Uterus (tissue), 4 donors: ENCODE measurements around the gene INPP5A. TPM values are rescaled to one million over a fixed set of nuclear protein-coding genes. Genes with fewer than 3 reads are reported as not detected.

Experiments
- DNase-seq, 2 donors: peaks; one replicate each; pipeline ENCODE4 v3.0.0-alpha.2; 2019 to 2020
- H3K27ac ChIP-seq, 2 donors: fragments of 200-600 bp; sonication (generic); 1 replicate in 1 of 2; 2 replicates in 1 of 2; pipeline ENCODE4 v1.5.1; 2016 to 2018
- H3K27me3 ChIP-seq, 2 donors: fragments of 200-600 bp; sonication (generic); one replicate each; pipeline ENCODE4 v1.5.1; 2018 to 2019; ENCODE audit warnings: control low read depth in 1 of 2
- H3K36me3 ChIP-seq, 2 donors: fragments of 200-600 bp; sonication (generic); one replicate each; pipeline ENCODE4 v1.5.1; 2019; ENCODE audit warnings: control low read depth in 1 of 2
- H3K4me1 ChIP-seq, 2 donors: fragments of 200-600 bp; sonication (generic); one replicate each; pipeline ENCODE4 v1.5.1; 2018 to 2019; ENCODE audit warnings: control low read depth in 1 of 2
- H3K4me3 ChIP-seq, 2 donors: fragments of 200-600 bp; sonication (generic); 1 replicate in 1 of 2; 2 replicates in 1 of 2; pipeline ENCODE4 v1.5.1; 2018 to 2019; ENCODE audit warnings: mild to moderate bottlenecking in 1 of 2
- H3K9me3 ChIP-seq, 2 donors: fragments of 200-600 bp; sonication (generic); one replicate each; pipeline ENCODE4 v1.5.1; 2019; ENCODE audit warnings: control low read depth in 1 of 2
- CTCF ChIP-seq, 4 experiments: fragments of 200-600 bp in 2 of 4; fragments of 450-650 bp in 2 of 4; sonication (generic) in 2 of 4; IDR thresholded peaks; one replicate each; pipeline ENCODE4 v1.5.1; 2016 to 2019; ENCODE audit warnings: antibody characterized with exemption in 4 of 4, mild to moderate bottlenecking in 2 of 4, moderate library complexity in 1 of 4
- POLR2A ChIP-seq, 2 donors: fragments of 450-650 bp; IDR thresholded peaks; one replicate each; pipeline ENCODE4 v1.6.1; 2016; ENCODE audit warnings: antibody characterized with exemption in 2 of 2, mild to moderate bottlenecking in 1 of 2, moderate library complexity in 1 of 2
- intact Hi-C: fragments of 100-400 bp; cut with DNase I; formaldehyde crosslinking; loops from one replicate; pipeline ENCODE4 v1.15.1; 2023; ENCODE audit warnings: low total_unique reads
- total RNA-seq, 4 donors: library from RNA; depleted of rRNA in 3 of 4; stranded (reverse); fragments of >200 nt in 3 of 4; gene quantifications; one replicate each; pipeline versions ENCODE4 v1.1.0 to v1.2.4, GENCODE V29; 2014 to 2023
- donor health status: DM: yes; HTN: yes; CAD: no.

Gene INPP5A
- total RNA-seq, 4 donors from 2014 or later = 22.5 to 160 (median 93.2) TPM

GRCh38 chr10:132806110-132806509, 268.5 kb downstream of the INPP5A start:
- no peak for DNase-seq
- no peaks in the 10 kb centered on the region for H3K27me3 ChIP-seq

GRCh38 chr10:132806561-132807003, 269.0 kb downstream of the INPP5A start:
- H3K36me3 ChIP-seq = no peaks in the 10 kb centered on the region
- no peaks in the 10 kb centered on the region for H3K27me3 ChIP-seq
- no peak overlapping the region for H3K27ac ChIP-seq
- intact Hi-C loops = no loop called here
- no peak for TF ChIP-seq CTCF (IDR thresholded peaks at IDR 0.05)
- no peak for TF ChIP-seq POLR2A (IDR thresholded peaks at IDR 0.05)
- no peak overlapping the region for H3K4me3 ChIP-seq
- no peak for DNase-seq
- H3K4me1 ChIP-seq = no peaks in the 10 kb centered on the region
- H3K9me3 ChIP-seq = no peaks in the 10 kb centered on the region

More at GRCh38 chr10:132806110-132806509, 268.5 kb downstream of the INPP5A start:
- no peak overlapping the region for H3K4me3 ChIP-seq
- TF ChIP-seq POLR2A (IDR thresholded peaks at IDR 0.05) (no peak), CTCF (IDR thresholded peaks at IDR 0.05) (no peak)
- intact Hi-C loops = no loop called here
- no peaks in the 10 kb centered on the region for H3K9me3 ChIP-seq
- H3K27ac ChIP-seq = no peak overlapping the region
- no peaks in the 10 kb centered on the region for H3K36me3 ChIP-seq
- no peaks in the 10 kb centered on the region for H3K4me1 ChIP-seq

- intact Hi-C loops = no loop called here
- no peaks in the 10 kb centered on the region for H3K36me3 ChIP-seq
- H3K9me3 ChIP-seq = no peaks in the 10 kb centered on the region
- no peak for DNase-seq
- TF ChIP-seq CTCF (IDR thresholded peaks at IDR 0.05) (no peak), POLR2A (IDR thresholded peaks at IDR 0.05) (no peak)
- H3K4me3 ChIP-seq = no peak overlapping the region
- no peak overlapping the region for H3K27ac ChIP-seq
- no peaks in the 10 kb centered on the region for H3K4me1 ChIP-seq
- no peaks in the 10 kb centered on the region for H3K27me3 ChIP-seq
Measured at GRCh38 chr10:132807621-132808049, 270.0 kb downstream of the INPP5A start.

GRCh38 chr10:132808383-132809231, 271.0 kb downstream of the INPP5A start:
- no peak for DNase-seq
- intact Hi-C loops = no loop called here
- Histone ChIP-seq H3K36me3 (no peaks in the 10 kb centered on the region), H3K9me3 (no peaks in the 10 kb centered on the region), H3K4me1 (no peaks in the 10 kb centered on the region), H3K27ac (no peak overlapping the region), H3K4me3 (no peak overlapping the region), H3K27me3 (no peaks in the 10 kb centered on the region)
- TF ChIP-seq CTCF (IDR thresholded peaks at IDR 0.05) (no peak), POLR2A (IDR thresholded peaks at IDR 0.05) (no peak)
